GM12892 (cell line): ENCODE results near the gene ENTPD7.

Experiments used
- POLR2A ChIP-seq: IDR thresholded peaks from 2 replicates; pipeline ENCODE4 v1.6.1; 2011; ENCODE audit warnings: low read depth, low read length, control low read depth
- POLR2AphosphoS5 ChIP-seq: IDR thresholded peaks from 2 replicates; pipeline ENCODE4 v1.6.1; 2011; ENCODE audit warnings: low read depth, low read length, control low read depth
- TAF1 ChIP-seq: IDR thresholded peaks from 2 replicates; pipeline ENCODE4 v1.6.1; 2011; ENCODE audit warnings: low read depth, mild to moderate bottlenecking, control low read depth, low read length, borderline replicate concordance

- TF ChIP-seq POLR2A (no peak), TAF1 (no peak), POLR2AphosphoS5 (no peak)
These were observed 10.6 kb upstream of the ENTPD7 start for GRCh38 chr10:99648717-99649116.
